Pulmonary artery endothelial cell (primary cell): ENCODE data around the gene SALL4. TPM values are rescaled to one million over a fixed set of nuclear protein-coding genes. Genes with fewer than 3 reads are reported as not detected.
"Not testable (repeated sequence)": the region's sequence is repeated elsewhere in the genome, so short reads cannot be mapped to it uniquely, and the experiment has no call there.

Source experiments
- DNase-seq: peaks from one replicate; pipeline ENCODE4 v3.0.0-alpha.2; 2011; ENCODE audit warnings: low read depth, low spot score
- total RNA-seq: library from RNA; depleted of rRNA; stranded (reverse); fragments of >200 nt; gene quantifications from 2 replicates; pipeline ENCODE4 v1.2.3, GENCODE V29; 2014

Gene SALL4
- under 0.01 and 0.07 TPM in 2 replicates for total RNA-seq

GRCh38 chr20:51802170-51802751 lies at the start of gene SALL4:
Gene SALL4 (minus strand): TSS chr20:51802521. CDS start chr20:51802408, 113 bp downstream.
- DNase-seq = no peak

- DNase-seq = no peak
Measured at GRCh38 chr20:51848346-51848745, 46.0 kb upstream of the SALL4 start.

- no peak for DNase-seq
Measured at GRCh38 chr20:51840865-51841264, 38.5 kb upstream of the SALL4 start.

- no peak for DNase-seq
Measured at GRCh38 chr20:51837876-51838420, 35.6 kb upstream of the SALL4 start.

GRCh38 chr20:51837436-51837835 lies 35.1 kb upstream of the SALL4 start:
- no peak for DNase-seq

GRCh38 chr20:51833326-51833725 lies 31.0 kb upstream of the SALL4 start:
- no peak for DNase-seq

- DNase-seq = no peak
Measured at GRCh38 chr20:51832276-51832675, 30.0 kb upstream of the SALL4 start.

- no peak for DNase-seq
Measured at GRCh38 chr20:51831866-51832265, 29.5 kb upstream of the SALL4 start.

GRCh38 chr20:51830538-51830937 lies 28.2 kb upstream of the SALL4 start:
- DNase-seq = no peak

- DNase-seq = no peak
Measured at GRCh38 chr20:51828762-51829161, 26.4 kb upstream of the SALL4 start.

GRCh38 chr20:51826372-51826771 lies 24.1 kb upstream of the SALL4 start:
- no peak for DNase-seq

GRCh38 chr20:51818479-51819008 lies 16.2 kb upstream of the SALL4 start:
- no peak for DNase-seq

GRCh38 chr20:51816856-51817255 lies 14.5 kb upstream of the SALL4 start:
- not testable (repeated sequence) for DNase-seq

- no peak for DNase-seq
Measured at GRCh38 chr20:51815383-51816076, 13.2 kb upstream of the SALL4 start.

GRCh38 chr20:51812861-51813260 lies 10.5 kb upstream of the SALL4 start:
- no peak for DNase-seq

- DNase-seq = no peak
Measured at GRCh38 chr20:51811514-51812128, 9.3 kb upstream of the SALL4 start.

GRCh38 chr20:51811042-51811355 lies 8.7 kb upstream of the SALL4 start:
- DNase-seq = no peak

- no peak for DNase-seq
Measured at GRCh38 chr20:51810155-51811041, 8.1 kb upstream of the SALL4 start.

- no peak for DNase-seq
Measured at GRCh38 chr20:51807720-51808250, 5.5 kb upstream of the SALL4 start.

GRCh38 chr20:51804754-51805153 lies 2.4 kb upstream of the SALL4 start:
- DNase-seq = no peak
